Bone marrow (tissue), 2 donors: ENCODE measurements around the gene RFC5.
"Not testable (repeated sequence)": the region's sequence is repeated elsewhere in the genome, so short reads cannot be mapped to it uniquely, and the experiment has no call there.

Source experiments
- DNase-seq, 2 donors: peaks; one replicate each; lab custom pipeline; 2025; lab: John Stamatoyannopoulos, UW

RFC5 gene

GRCh38 chr12:118052324-118053070, 36.0 kb downstream of the RFC5 start:
- DNase-seq: no peak

GRCh38 chr12:118053071-118053985, 36.8 kb downstream of the RFC5 start:
- DNase-seq: no peak

- DNase-seq: peak in 1 of 2 donors; percentile 58
Observed at GRCh38 chr12:118055144-118055557, 38.6 kb downstream of the RFC5 start.

GRCh38 chr12:118055865-118056773, 39.6 kb downstream of the RFC5 start:
- no peak for DNase-seq

- DNase-seq: no peak
Observed at GRCh38 chr12:118058227-118058626, 41.7 kb downstream of the RFC5 start.

- DNase-seq: no peak
Observed at GRCh38 chr12:118058881-118059280, 42.4 kb downstream of the RFC5 start.

GRCh38 chr12:118059341-118060191, 43.1 kb downstream of the RFC5 start:
- no peak for DNase-seq

GRCh38 chr12:118060301-118061010, 44.0 kb downstream of the RFC5 start:
- peak in 1 of 2 donors; percentile 41 for DNase-seq

GRCh38 chr12:118061011-118061872, 44.7 kb downstream of the RFC5 start, which contains the start of gene WSB2:
WSB2 (minus strand) TSS chr12:118061179; CDS start chr12:118061048, 131 bp downstream.
- peak in 1 of 2 donors; percentile 48 for DNase-seq

GRCh38 chr12:118061873-118062843, 45.7 kb downstream of the RFC5 start:
- DNase-seq: peak in 1 of 2 donors; percentile 30

GRCh38 chr12:118063576-118064391, 47.3 kb downstream of the RFC5 start:
- DNase-seq: no peak

- DNase-seq: peak in 1 of 2 donors; percentile 17
Observed at GRCh38 chr12:118064608-118065007, 48.1 kb downstream of the RFC5 start.

- no peak for DNase-seq
Observed at GRCh38 chr12:118065380-118065779, 48.9 kb downstream of the RFC5 start.

- no peak for DNase-seq
Observed at GRCh38 chr12:118068445-118068844, 51.9 kb downstream of the RFC5 start.

GRCh38 chr12:118070650-118071049, 54.1 kb downstream of the RFC5 start:
- DNase-seq: no peak

GRCh38 chr12:118073768-118074167, 57.3 kb downstream of the RFC5 start:
- no peak for DNase-seq

- DNase-seq: not testable (repeated sequence)
Observed at GRCh38 chr12:118081521-118081920, 65.0 kb downstream of the RFC5 start.
